NK-92 (cell line): ENCODE measurements around the gene KL.

Source experiments
- DNase-seq: peaks from one replicate; lab custom pipeline; 2025; ENCODE audit not compliant: unreplicated experiment; lab: John Stamatoyannopoulos, UW

Gene KL

GRCh38 chr13:33033986-33034385, 17.8 kb downstream of the KL start:
- DNase-seq = no peak

- no peak for DNase-seq
Observed at GRCh38 chr13:33034882-33035520, 18.8 kb downstream of the KL start.

GRCh38 chr13:33037673-33038072, 21.4 kb downstream of the KL start:
- DNase-seq = no peak

- DNase-seq = no peak
Observed at GRCh38 chr13:33040090-33040489, 23.9 kb downstream of the KL start.

GRCh38 chr13:33045851-33046592, 29.8 kb downstream of the KL start:
- no peak for DNase-seq

- DNase-seq = no peak
Observed at GRCh38 chr13:33050161-33050560, 33.9 kb downstream of the KL start.

- no peak for DNase-seq
Observed at GRCh38 chr13:33051632-33052031, 35.4 kb downstream of the KL start.

- no peak for DNase-seq
Observed at GRCh38 chr13:33052506-33053280, 36.5 kb downstream of the KL start.

GRCh38 chr13:33053397-33054066, 37.3 kb downstream of the KL start:
- no peak for DNase-seq

- DNase-seq = no peak
Observed at GRCh38 chr13:33057019-33057780, 41.0 kb downstream of the KL start.

- DNase-seq = no peak
Observed at GRCh38 chr13:33058776-33059327, 42.6 kb downstream of the KL start.

- no peak for DNase-seq
Observed at GRCh38 chr13:33060815-33061214, 44.6 kb downstream of the KL start.

- DNase-seq = no peak
Observed at GRCh38 chr13:33066329-33066728, 50.1 kb downstream of the KL start.

- no peak for DNase-seq
Observed at GRCh38 chr13:33069365-33069764, 53.1 kb downstream of the KL start.

- DNase-seq = no peak
Observed at GRCh38 chr13:33070713-33071112, 54.5 kb downstream of the KL start.

GRCh38 chr13:33072282-33072681, 56.1 kb downstream of the KL start:
- DNase-seq = no peak

- no peak for DNase-seq
Observed at GRCh38 chr13:33072759-33073158, 56.5 kb downstream of the KL start.

GRCh38 chr13:33073338-33073737, 57.1 kb downstream of the KL start:
- no peak for DNase-seq

- DNase-seq = no peak
Observed at GRCh38 chr13:33076001-33076992, 60.1 kb downstream of the KL start.
